OCI-LY3 (cell line): ENCODE results near the gene ADAD2.

ENCODE experiments used
- EZH2phosphoT487 ChIP-seq: fragments of 200-600 bp; shearing (Covaris generic); IDR thresholded peaks from 2 replicates; pipeline ENCODE4 v1.6.1; 2018; ENCODE audit warnings: antibody characterized with exemption, mixed run types, low read depth
- TF ChIP-seq, protein P1 (sequence below): fragments of 200-600, 300-600 bp; sonication (generic); IDR thresholded peaks from 2 replicates; pipeline ENCODE4 v1.5.1; 2014; ENCODE audit warnings: antibody characterized with exemption, low read length, low read depth

GRCh38 chr16:84174396-84174795 is 16.6 kb upstream of the ADAD2 start:
- TF ChIP-seq, protein P1, sequence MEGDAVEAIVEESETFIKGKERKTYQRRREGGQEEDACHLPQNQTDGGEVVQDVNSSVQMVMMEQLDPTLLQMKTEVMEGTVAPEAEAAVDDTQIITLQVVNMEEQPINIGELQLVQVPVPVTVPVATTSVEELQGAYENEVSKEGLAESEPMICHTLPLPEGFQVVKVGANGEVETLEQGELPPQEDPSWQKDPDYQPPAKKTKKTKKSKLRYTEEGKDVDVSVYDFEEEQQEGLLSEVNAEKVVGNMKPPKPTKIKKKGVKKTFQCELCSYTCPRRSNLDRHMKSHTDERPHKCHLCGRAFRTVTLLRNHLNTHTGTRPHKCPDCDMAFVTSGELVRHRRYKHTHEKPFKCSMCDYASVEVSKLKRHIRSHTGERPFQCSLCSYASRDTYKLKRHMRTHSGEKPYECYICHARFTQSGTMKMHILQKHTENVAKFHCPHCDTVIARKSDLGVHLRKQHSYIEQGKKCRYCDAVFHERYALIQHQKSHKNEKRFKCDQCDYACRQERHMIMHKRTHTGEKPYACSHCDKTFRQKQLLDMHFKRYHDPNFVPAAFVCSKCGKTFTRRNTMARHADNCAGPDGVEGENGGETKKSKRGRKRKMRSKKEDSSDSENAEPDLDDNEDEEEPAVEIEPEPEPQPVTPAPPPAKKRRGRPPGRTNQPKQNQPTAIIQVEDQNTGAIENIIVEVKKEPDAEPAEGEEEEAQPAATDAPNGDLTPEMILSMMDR, result no peak
- TF ChIP-seq EZH2phosphoT487, result no peak
